Activated CD4-positive, alpha-beta T cell treated with anti-CD3 and anti-CD28 coated beads, Interleukin-2, amount 50 U/mL, for 16 hours (primary cell): ENCODE results near the gene HSD11B2.

Source experiments
- DNase-seq: peaks from one replicate; pipeline ENCODE4 v3.0.0-alpha.2; 2020

The HSD11B2 gene

GRCh38 chr16:67417333-67418061, 13.4 kb upstream of the HSD11B2 start:
- DNase-seq, result no peak

GRCh38 chr16:67419502-67419901, 11.4 kb upstream of the HSD11B2 start:
- no peak for DNase-seq

GRCh38 chr16:67419931-67420330, 11.0 kb upstream of the HSD11B2 start:
- no peak for DNase-seq

GRCh38 chr16:67421030-67421429, 9.9 kb upstream of the HSD11B2 start:
- DNase-seq, result no peak

DNA sequence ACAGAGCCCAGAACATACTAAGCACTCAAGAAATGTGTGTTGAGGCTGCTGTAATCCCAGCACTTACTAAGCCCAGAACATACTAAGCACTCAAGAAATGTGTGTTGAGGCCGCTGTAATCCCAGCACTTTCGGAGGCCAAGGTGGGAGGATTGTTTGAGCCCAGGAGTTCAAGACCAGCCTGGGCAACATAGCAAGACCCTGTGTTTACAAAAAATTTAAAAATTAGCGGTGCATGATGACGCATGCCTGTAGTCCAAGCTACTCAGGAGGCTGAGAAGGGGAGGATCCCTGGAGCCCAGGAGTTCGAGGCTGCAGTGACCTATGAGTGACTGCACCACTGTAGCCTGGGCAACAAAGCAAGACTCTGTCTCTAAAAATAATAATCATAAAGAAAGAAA, 7.9 kb upstream of the HSD11B2 start:
- DNase-seq, result no peak

- no peak for DNase-seq
These were observed 7.2 kb upstream of the HSD11B2 start for GRCh38 chr16:67423611-67424260.

DNA sequence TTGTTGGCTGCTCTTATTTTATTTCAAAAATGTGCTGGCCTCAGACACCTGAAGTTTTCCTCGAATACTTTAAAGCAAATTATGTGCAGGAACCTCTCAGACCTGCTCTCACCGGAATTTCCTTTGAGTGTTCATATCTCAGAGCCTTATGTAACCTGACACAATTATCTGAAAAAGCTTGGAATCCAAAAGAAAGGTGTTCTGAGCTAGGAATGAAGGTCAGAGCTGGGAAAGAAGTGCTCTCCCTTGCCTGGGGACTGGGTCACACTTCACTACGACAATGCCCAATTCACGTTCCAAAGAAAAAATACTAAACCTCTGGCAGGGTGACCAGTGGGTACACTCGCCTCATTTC, 6.7 kb upstream of the HSD11B2 start:
- no peak for DNase-seq

DNA sequence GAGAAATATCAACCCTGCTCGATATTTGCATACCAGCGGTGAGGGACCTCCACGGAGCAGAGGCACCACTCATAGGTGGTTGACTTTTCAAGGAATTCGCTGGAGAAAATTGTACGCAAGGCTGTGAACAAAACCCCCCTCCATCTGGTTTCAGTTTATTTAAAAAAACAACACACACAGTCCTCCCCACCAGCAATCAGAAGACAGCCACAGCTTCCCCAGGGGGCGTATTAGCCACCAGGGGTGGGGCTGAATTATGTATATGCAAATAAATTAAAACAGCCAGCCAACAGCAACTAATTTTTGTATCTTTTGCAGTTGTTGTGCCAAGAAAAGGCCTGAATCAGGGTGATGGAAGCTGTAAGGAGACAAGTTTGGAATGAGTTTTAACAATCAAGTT, 5.9 kb upstream of the HSD11B2 start:
- no peak for DNase-seq

GRCh38 chr16:67425580-67425979, 5.3 kb upstream of the HSD11B2 start:
- DNase-seq, result no peak

GRCh38 chr16:67426022-67426421, 4.9 kb upstream of the HSD11B2 start:
- DNase-seq, result no peak

GRCh38 chr16:67426950-67427349, 4.0 kb upstream of the HSD11B2 start:
- DNase-seq, result no peak

- DNase-seq, result peak; percentile 65
These were observed 2.7 kb upstream of the HSD11B2 start for GRCh38 chr16:67428146-67428731.

- DNase-seq, result no peak
These were observed 1.7 kb upstream of the HSD11B2 start for GRCh38 chr16:67429053-67429798.

GRCh38 chr16:67429799-67430503, 970 bp upstream of the HSD11B2 start:
- no peak for DNase-seq

DNA sequence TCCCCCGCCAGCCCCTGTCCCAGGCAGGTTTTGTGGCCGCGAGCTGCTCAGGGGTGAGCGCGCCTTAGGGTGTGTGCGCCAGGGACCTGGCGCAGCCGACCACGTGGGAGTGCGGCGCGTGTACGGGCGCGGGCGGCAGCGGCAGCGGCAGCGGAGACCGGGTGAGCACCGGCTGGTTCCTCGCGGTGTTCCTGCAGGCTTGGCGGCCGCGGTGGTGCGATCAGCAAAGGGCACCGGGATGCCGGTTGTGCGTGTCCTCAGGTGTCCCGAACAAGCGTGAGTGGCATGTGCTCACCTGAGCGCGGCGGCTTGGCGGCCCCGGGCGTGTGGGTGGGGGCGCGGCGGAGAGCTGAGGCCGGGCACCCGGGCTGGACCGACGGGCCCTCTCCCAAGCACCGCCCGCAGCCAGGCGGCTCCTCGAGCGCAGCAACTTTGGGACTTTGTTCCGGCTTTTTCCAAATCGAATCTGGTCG, 381 bp upstream of the HSD11B2 start:
- DNase-seq, result no peak

DNA sequence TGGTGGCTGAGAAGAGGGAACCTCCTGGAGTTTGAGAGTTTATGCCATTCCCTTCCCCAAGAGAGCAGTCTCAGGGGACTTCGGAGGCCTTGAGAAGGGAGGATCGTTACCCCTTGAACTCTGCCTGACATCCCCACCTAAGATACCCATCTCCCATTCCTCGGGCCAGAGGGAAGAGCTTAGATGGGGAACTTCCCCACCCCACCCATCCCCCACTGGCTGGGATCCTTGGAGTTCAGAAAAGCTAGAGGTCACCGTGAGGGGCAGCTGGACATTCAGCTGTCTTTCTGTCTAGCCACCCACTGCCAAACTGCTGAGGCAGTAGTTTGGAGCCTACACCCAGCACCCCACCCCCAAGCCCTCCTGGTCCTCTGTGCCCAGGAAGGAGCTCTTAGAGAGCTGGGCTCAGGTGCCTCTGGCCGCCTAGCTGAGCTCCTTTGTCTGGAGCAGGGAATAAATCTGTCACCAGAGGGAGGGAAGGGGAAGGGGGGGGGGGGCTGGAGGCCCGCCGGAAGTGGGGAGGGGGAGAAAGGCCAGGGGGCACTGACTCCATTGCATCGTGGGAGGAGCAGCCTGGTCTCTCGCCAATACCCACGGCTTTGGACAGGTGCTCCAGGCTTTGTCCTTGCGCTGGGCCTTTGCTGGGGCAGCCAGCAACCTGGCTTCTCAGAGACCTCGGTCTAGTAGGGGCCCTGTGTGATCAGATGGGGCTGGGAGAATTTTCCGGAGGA, 1.0 kb downstream of the HSD11B2 start:
- no peak for DNase-seq

GRCh38 chr16:67432506-67432890, 1.6 kb downstream of the HSD11B2 start:
- DNase-seq, result no peak

- DNase-seq, result no peak
These were observed 2.3 kb downstream of the HSD11B2 start for GRCh38 chr16:67433131-67433719.

- no peak for DNase-seq
These were observed 4.8 kb downstream of the HSD11B2 start for GRCh38 chr16:67435758-67436164.

DNA sequence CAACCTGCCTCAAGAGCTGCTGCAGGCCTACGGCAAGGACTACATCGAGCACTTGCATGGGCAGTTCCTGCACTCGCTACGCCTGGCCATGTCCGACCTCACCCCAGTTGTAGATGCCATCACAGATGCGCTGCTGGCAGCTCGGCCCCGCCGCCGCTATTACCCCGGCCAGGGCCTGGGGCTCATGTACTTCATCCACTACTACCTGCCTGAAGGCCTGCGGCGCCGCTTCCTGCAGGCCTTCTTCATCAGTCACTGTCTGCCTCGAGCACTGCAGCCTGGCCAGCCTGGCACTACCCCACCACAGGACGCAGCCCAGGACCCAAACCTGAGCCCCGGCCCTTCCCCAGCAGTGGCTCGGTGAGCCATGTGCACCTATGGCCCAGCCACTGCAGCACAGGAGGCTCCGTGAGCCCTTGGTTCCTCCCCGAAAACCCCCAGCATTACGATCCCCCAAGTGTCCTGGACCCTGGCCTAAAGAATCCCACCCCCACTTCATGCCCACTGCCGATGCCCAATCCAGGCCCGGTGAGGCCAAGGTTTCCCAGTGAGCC, 5.8 kb downstream of the HSD11B2 start:
- no peak for DNase-seq

- peak; percentile 46 for DNase-seq
These were observed 6.6 kb downstream of the HSD11B2 start for GRCh38 chr16:67437513-67437912.
